Testis (tissue), 3 donors: ENCODE data around the gene KAT5. TPM values are rescaled to one million over a fixed set of nuclear protein-coding genes. Genes with fewer than 3 reads are reported as not detected.

Source experiments
- DNase-seq: peaks from one replicate; pipeline ENCODE4 v3.0.0-alpha.2; 2019
- H3K27ac ChIP-seq, 2 donors: fragments of 200-600 bp; sonication (generic); one replicate each; pipeline ENCODE4 v1.5.1; 2019
- H3K27me3 ChIP-seq: fragments of 200-600 bp; sonication (generic); one replicate; pipeline ENCODE4 v1.5.1; 2019
- H3K36me3 ChIP-seq: fragments of 200-600 bp; sonication (generic); one replicate; pipeline ENCODE4 v1.5.1; 2017; ENCODE audit warnings: low read depth; ENCODE audit errors: missing control alignments
- H3K4me1 ChIP-seq: fragments of 200-600 bp; sonication (generic); one replicate; pipeline ENCODE4 v1.5.1; 2019
- H3K4me3 ChIP-seq, 2 donors: fragments of 200-600 bp; sonication (generic); one replicate each; pipeline ENCODE4 v1.5.1; 2017 to 2019
- H3K9me3 ChIP-seq: fragments of 200-600 bp; sonication (generic); one replicate; pipeline ENCODE4 v1.5.1; 2017
- POLR2A ChIP-seq: fragments of 450-650 bp; IDR thresholded peaks from one replicate; pipeline ENCODE4 v1.6.1; 2017; ENCODE audit warnings: antibody characterized with exemption, mild to moderate bottlenecking, moderate library complexity
- WGBS, 2 donors: methylation state at CpG; one replicate each; pipeline ENCODE4 v1.1.5; 2018; 5-methylcytosine and 5-hydroxymethylcytosine counted together
- intact Hi-C: fragments of 100-400 bp; cut with DNase I; formaldehyde crosslinking; loops from one replicate; pipeline ENCODE4 v1.15.1; 2023; ENCODE audit warnings: low total_unique reads
- polyA plus RNA-seq: library from polyadenylated mRNA; stranded (reverse); fragments of 350-450 nt; fragmentation: Illumina TruSeq; extraction: RNeasy Lipid Tissue Mini Kit (QIAGEN cat#74804); gene quantifications from one replicate; pipeline ENCODE4 v1.2.3, GENCODE V29; 2014; ENCODE audit warnings: low read depth, low replicate concordance; ENCODE audit not compliant: insufficient read depth
- total RNA-seq, 2 donors: library from RNA; depleted of rRNA; stranded (reverse); fragments of >200 nt; gene quantifications; one replicate each; pipeline ENCODE4 v1.2.3, GENCODE V29; 2016
- TF ChIP-seq, protein P1 (sequence below), 3 experiments: fragments of 450-650 bp in 2 of 3; fragments of 200-600 bp in 1 of 3; sonication (generic) in 1 of 3; IDR thresholded peaks; one replicate each; pipeline ENCODE4 v1.5.1; 2016 to 2019; ENCODE audit warnings: antibody characterized with exemption in 3 of 3, mild to moderate bottlenecking in 2 of 3, moderate library complexity in 1 of 3

KAT5 gene
- total and polyA plus RNA-seq, 3 donors from 2014 or later = 101 to 154 (median 121) TPM

DNA sequence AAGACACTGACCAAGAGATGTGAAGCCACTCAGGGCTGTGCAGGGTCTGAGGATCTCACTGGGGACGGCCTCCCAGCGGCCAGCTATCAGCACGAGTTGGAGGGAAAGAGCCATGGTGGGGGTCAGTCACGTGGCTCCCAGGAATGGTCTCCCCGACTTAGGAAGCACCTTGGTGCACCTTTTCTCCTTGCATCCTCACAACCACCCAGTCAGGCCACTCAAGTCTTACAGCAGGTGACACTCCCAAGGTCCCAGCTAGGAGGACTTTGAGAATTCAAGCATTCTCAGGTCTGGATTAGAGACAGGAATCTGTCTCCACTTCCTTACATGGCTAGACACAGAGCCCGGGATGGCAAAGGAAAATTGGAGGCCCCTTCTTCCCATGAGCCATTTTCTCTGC is 5.9 kb downstream of the KAT5 start:
- intact Hi-C loops = no loop called here
- no peak for DNase-seq
- H3K27ac ChIP-seq = no peak overlapping the region
- no peaks in the 10 kb centered on the region for H3K9me3 ChIP-seq
- H3K36me3 ChIP-seq = no peaks in the 10 kb centered on the region
- no peak for TF ChIP-seq POLR2A
- TF ChIP-seq, protein P1, sequence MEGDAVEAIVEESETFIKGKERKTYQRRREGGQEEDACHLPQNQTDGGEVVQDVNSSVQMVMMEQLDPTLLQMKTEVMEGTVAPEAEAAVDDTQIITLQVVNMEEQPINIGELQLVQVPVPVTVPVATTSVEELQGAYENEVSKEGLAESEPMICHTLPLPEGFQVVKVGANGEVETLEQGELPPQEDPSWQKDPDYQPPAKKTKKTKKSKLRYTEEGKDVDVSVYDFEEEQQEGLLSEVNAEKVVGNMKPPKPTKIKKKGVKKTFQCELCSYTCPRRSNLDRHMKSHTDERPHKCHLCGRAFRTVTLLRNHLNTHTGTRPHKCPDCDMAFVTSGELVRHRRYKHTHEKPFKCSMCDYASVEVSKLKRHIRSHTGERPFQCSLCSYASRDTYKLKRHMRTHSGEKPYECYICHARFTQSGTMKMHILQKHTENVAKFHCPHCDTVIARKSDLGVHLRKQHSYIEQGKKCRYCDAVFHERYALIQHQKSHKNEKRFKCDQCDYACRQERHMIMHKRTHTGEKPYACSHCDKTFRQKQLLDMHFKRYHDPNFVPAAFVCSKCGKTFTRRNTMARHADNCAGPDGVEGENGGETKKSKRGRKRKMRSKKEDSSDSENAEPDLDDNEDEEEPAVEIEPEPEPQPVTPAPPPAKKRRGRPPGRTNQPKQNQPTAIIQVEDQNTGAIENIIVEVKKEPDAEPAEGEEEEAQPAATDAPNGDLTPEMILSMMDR (IDR thresholded peaks at IDR 0.05) = no peak
- H3K27me3 ChIP-seq = no peaks in the 10 kb centered on the region
- 54 to 67% methylated on average over 6 of the region's 6 CpGs for WGBS, 2 donors
- H3K4me1 ChIP-seq = peaks cover 17% of the 10 kb centered on the region
- H3K4me3 ChIP-seq = no peak overlapping the region

DNA sequence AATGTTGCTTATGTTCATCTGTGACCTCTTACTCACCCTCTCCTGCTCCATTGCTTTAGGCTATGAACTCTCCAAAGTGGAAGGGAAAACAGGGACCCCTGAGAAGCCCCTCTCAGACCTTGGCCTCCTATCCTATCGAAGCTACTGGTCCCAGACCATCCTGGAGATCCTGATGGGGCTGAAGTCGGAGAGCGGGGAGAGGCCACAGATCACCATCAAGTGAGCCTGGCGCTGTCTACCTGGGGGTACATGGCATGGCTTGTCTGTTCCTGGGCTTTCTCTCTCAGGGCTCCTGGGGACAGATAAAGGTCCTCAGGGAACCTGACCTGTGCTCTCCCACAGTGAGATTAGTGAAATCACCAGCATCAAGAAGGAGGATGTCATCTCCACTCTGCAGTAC is 6.5 kb downstream of the KAT5 start:
- DNase-seq = no peak
- intact Hi-C loops = no loop called here
- H3K4me3 ChIP-seq = no peak overlapping the region
- no peak overlapping the region for H3K27ac ChIP-seq
- H3K9me3 ChIP-seq = no peaks in the 10 kb centered on the region
- peaks cover 14% of the 10 kb centered on the region for H3K4me1 ChIP-seq
- H3K27me3 ChIP-seq = no peaks in the 10 kb centered on the region
- 82 to 100% methylated on average over 1 to 4 of the region's 4 CpGs for WGBS, 2 donors
- no peaks in the 10 kb centered on the region for H3K36me3 ChIP-seq
- no peak for TF ChIP-seq POLR2A
- TF ChIP-seq, protein P1 (IDR thresholded peaks at IDR 0.05) = no peak

DNA sequence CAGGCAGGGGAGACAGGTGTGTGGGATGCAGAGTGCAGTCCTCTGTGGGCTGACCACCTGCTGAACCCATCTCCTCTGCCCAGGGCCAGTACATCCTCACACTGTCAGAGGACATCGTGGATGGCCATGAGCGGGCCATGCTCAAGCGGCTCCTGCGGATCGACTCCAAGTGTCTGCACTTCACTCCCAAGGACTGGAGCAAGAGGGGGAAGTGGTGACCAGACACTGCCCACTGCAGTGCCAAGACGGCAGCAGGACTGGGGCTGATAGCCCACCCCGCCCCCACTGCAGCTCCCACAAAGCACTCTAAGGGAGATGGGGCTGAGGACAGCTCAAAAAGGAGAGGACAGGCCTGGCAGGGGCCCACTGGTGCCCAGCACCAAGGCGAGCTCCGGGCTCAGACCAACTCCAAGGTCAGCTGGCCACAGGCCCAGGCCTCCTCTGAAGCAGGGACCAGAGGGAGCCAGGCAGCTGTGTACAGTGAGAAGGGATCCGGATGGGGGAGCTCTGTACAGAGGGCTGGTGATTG is 7.0 kb downstream of the KAT5 start:
- no peaks in the 10 kb centered on the region for H3K9me3 ChIP-seq
- H3K4me1 ChIP-seq = peaks cover 14% of the 10 kb centered on the region
- no peaks in the 10 kb centered on the region for H3K27me3 ChIP-seq
- peak overlapping the region in 1 of 2 donors; percentile 73 for H3K4me3 ChIP-seq
- TF ChIP-seq, protein P1 (IDR thresholded peaks at IDR 0.05) = no peak
- TF ChIP-seq POLR2A = no peak
- H3K27ac ChIP-seq = no peak overlapping the region
- no peaks in the 10 kb centered on the region for H3K36me3 ChIP-seq
- intact Hi-C loops = no loop called here
- peak; percentile 88 for DNase-seq
- 35 to 51% methylated on average over 3 to 10 of the region's 10 CpGs for WGBS, 2 donors

DNA sequence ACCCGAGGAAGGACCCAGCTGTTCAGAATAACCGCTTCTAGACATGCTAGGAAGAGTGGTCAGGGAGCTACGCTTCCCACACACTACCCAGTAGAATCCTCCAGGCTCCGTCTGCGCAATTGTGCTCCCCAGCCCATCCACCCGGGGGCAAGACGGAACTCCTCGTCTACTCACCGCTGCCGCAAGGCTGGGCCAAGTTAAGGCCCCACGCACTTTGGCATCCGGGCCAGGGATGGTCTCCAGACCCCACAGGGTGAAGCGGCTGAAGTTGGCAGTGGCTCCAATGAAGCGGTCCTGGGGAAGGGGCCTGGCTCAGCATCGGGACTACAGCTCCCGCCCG is 7.8 kb downstream of the KAT5 start:
- H3K9me3 ChIP-seq = no peaks in the 10 kb centered on the region
- H3K27me3 ChIP-seq = no peaks in the 10 kb centered on the region
- WGBS, 2 donors = 3% methylated on average over 17 of the region's 17 CpGs; no CpG with 5 or more reads in 1 of the 2 donors
- no peak for TF ChIP-seq POLR2A
- TF ChIP-seq, protein P1 (IDR thresholded peaks at IDR 0.05) = no peak
- no peaks in the 10 kb centered on the region for H3K36me3 ChIP-seq
- intact Hi-C loops = no loop called here
- H3K4me3 ChIP-seq = peak overlapping the region; percentile 73 to 83
- peaks cover 14% of the 10 kb centered on the region for H3K4me1 ChIP-seq
- no peak for DNase-seq
- peak overlapping the region; percentile 70 to 93 for H3K27ac ChIP-seq

DNA sequence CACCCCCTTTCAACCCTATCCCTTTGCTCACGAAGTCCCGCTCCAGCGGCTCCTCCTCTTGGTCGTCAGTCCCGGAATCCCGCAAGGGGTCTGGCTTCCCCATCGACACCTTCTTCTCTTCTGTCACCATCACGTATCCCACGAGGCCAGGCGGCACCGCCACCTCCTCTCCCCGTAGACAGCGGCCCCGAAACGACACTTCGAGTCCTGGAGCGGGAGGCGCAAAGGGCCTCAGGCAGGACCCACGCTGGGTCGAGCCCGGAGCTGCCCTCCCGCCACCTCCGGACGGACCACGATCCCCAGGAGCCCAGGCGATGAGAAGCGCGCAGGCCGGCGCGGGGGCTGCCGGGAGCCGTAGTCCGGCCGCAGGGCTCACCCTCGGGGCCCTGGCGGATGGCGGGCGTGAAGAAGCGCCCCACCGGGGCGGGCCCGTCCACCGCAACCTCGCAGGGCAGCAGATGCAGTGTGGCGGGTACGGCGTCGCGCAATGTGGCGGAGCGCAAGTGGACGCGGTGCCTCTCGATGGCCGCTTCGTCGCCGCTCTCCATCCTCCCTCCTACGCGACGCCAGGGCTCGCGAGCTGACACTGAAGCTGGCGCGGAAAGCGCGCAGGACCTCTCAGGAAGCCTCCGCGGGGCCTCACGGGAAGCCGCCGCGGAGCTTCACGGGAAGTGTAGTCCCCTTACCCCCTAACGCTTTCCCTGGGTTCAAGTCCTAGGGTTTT is 8.3 kb downstream of the KAT5 start, which contains the start of gene RNASEH2C:
Gene RNASEH2C (minus strand): TSS at position 588 of the 724 bp plus-strand sequence. CDS start 40 bp downstream, at position 548.
- no peaks in the 10 kb centered on the region for H3K27me3 ChIP-seq
- no peak for TF ChIP-seq POLR2A
- TF ChIP-seq, protein P1 (IDR thresholded peaks at IDR 0.05) = peak in 1 of 3 experiments; percentile 19
- H3K4me1 ChIP-seq = peaks cover 14% of the 10 kb centered on the region
- DNase-seq = peak; percentile 93
- 0% methylated on average over 22 to 71 of the region's 76 CpGs for WGBS, 2 donors
- H3K9me3 ChIP-seq = no peaks in the 10 kb centered on the region
- intact Hi-C loops = no loop called here
- peak within 1 kb of the TSS; percentile 70 to 93 for H3K27ac ChIP-seq
- H3K4me3 ChIP-seq = peak within 1 kb of the TSS; percentile 73 to 83
- H3K36me3 ChIP-seq = no peaks in the 10 kb centered on the region
